Measurements from ENCODE around the gene EEFSEC. TPM values are rescaled to one million over a fixed set of nuclear protein-coding genes. Genes with fewer than 3 reads are reported as not detected.

EEFSEC gene
- total RNA-seq, 6 donors from 2014 or later, result 14.9 to 38.8 (median 17.9) TPM

- no peak for ATAC-seq (ENCODE audit: low FRiP score in 2 of 2)
- Histone ChIP-seq H3K36me3 (peaks cover 0 to 6% (median 0%) of the 10 kb centered on the region in 4 donors), H3K27ac (no peak overlapping the region), H3K9me3 (no peaks in the 10 kb centered on the region), H3K27me3 (no peaks in the 10 kb centered on the region), H3K4me1 (peaks cover 10 to 28% (median 14%) of the 10 kb centered on the region in 4 donors), H3K4me3 (no peak overlapping the region)
- DNase-seq, result no peak
- WGBS, 2 donors, result 88 to 100% methylated on average over 1 of the region's 3 CpGs
- TF ChIP-seq POLR2AphosphoS5 (IDR thresholded peaks at IDR 0.05), result no peak
- no peak for TF ChIP-seq EP300 (IDR thresholded peaks at IDR 0.05)
- TF ChIP-seq, protein P1, sequence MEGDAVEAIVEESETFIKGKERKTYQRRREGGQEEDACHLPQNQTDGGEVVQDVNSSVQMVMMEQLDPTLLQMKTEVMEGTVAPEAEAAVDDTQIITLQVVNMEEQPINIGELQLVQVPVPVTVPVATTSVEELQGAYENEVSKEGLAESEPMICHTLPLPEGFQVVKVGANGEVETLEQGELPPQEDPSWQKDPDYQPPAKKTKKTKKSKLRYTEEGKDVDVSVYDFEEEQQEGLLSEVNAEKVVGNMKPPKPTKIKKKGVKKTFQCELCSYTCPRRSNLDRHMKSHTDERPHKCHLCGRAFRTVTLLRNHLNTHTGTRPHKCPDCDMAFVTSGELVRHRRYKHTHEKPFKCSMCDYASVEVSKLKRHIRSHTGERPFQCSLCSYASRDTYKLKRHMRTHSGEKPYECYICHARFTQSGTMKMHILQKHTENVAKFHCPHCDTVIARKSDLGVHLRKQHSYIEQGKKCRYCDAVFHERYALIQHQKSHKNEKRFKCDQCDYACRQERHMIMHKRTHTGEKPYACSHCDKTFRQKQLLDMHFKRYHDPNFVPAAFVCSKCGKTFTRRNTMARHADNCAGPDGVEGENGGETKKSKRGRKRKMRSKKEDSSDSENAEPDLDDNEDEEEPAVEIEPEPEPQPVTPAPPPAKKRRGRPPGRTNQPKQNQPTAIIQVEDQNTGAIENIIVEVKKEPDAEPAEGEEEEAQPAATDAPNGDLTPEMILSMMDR (IDR thresholded peaks at IDR 0.05), result no peak
- no peak for TF ChIP-seq POLR2A (IDR thresholded peaks at IDR 0.05)
These were observed 126.3 kb downstream of the EEFSEC start for GRCh38 chr3:128279601-128279880.

- Histone ChIP-seq H3K27ac (no peak overlapping the region), H3K4me3 (no peak overlapping the region), H3K36me3 (peaks cover 0 to 6% (median 0%) of the 10 kb centered on the region in 4 donors), H3K27me3 (no peaks in the 10 kb centered on the region), H3K4me1 (peaks cover 10 to 28% (median 14%) of the 10 kb centered on the region in 4 donors), H3K9me3 (no peaks in the 10 kb centered on the region)
- 86 to 90% methylated on average over 8 of the region's 8 CpGs for WGBS, 2 donors
- ATAC-seq (ENCODE audit: low FRiP score in 2 of 2) (no peak), DNase-seq (no peak)
- TF ChIP-seq POLR2AphosphoS5 (IDR thresholded peaks at IDR 0.05), result no peak
- TF ChIP-seq POLR2A (IDR thresholded peaks at IDR 0.05), result no peak
- no peak for TF ChIP-seq EP300 (IDR thresholded peaks at IDR 0.05)
- TF ChIP-seq, protein P1 (IDR thresholded peaks at IDR 0.05), result no peak
These were observed 127.3 kb downstream of the EEFSEC start for GRCh38 chr3:128280481-128281052.

DNA sequence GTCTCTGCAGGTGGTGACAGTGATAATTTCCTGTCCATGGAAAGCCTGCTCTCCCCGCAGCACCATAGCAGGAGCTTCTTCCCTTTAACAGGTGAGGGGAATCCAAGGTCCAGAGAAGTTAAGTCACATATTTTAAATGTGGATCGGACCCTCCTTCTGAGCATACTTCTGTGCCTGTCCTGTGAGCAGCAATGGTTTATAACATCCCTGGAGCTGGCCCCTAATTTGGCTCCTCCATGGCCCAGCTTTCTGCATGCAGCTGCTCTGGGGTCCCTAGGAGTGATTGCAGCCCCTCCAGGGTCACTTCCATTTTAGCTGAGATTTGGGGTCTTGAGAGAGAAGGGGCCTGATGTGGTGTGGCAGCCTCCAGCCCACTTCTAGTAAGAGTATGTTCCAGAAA, 127.8 kb downstream of the EEFSEC start:
- no peaks in the 10 kb centered on the region for H3K9me3 ChIP-seq
- peaks cover 0 to 6% (median 0%) of the 10 kb centered on the region in 4 donors for H3K36me3 ChIP-seq
- TF ChIP-seq EP300 (IDR thresholded peaks at IDR 0.05), result no peak
- TF ChIP-seq POLR2AphosphoS5 (IDR thresholded peaks at IDR 0.05), result no peak
- TF ChIP-seq POLR2A (IDR thresholded peaks at IDR 0.05), result no peak
- TF ChIP-seq, protein P1 (IDR thresholded peaks at IDR 0.05), result no peak
- ATAC-seq (ENCODE audit: low FRiP score in 2 of 2) (no peak), DNase-seq (no peak)
- H3K27me3 ChIP-seq, result no peaks in the 10 kb centered on the region
- H3K27ac ChIP-seq, result no peak overlapping the region
- H3K4me3 ChIP-seq, result no peak overlapping the region
- H3K4me1 ChIP-seq, result peaks cover 10 to 28% (median 14%) of the 10 kb centered on the region in 4 donors
- 0 to 50% methylated on average over 1 to 2 of the region's 2 CpGs for WGBS, 2 donors

DNA sequence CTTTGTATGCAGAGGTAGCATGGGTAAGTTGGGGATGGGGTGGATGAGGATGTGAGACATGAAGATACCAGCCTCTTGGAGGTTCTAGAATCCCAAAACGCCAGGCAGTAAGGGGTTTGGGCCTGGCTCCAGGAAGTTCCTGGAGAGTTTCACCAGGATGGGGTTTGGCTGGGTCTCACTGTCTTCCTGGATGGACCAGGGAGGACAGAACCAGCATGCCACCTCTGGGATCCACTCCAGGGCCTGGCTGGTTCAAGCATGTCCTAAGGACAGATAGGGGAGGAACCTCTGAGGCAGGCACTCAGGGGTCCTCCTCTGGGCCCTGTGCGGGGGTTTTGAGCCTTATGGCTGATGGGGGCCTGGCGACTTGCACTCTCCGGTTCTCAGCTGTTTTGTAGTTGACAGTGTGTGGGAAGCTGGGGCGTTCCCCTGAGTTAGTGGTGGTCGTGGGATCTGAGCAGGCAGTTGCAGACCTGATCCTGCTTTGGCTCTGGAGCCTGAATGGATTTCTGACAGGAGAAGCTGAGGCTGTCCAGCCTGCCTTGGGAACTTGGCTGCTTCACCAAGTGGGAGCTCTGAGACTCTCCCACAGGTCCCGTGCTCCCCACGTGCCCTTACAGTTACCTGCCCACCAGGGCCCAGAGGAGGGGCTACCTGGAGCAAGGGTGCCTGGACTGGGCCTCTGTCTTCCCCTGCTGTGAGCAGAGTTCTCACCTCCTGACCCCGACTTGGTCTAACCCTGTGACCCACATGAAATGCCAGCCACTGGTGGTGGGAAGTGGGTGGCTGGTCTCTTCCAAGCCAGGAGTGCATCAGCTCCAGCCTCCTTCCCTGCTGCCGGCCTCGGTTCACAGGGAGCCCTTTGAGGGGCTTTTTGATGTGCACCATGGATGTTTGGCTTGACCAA, 128.4 kb downstream of the EEFSEC start:
- H3K4me1 ChIP-seq, result peaks cover 8 to 25% (median 12%) of the 10 kb centered on the region in 4 donors
- H3K36me3 ChIP-seq, result peaks cover 0 to 6% (median 0%) of the 10 kb centered on the region in 4 donors
- ATAC-seq (ENCODE audit: low FRiP score in 2 of 2), result no peak
- no peak overlapping the region for H3K27ac ChIP-seq
- H3K9me3 ChIP-seq, result no peaks in the 10 kb centered on the region
- H3K4me3 ChIP-seq, result no peak overlapping the region
- no peaks in the 10 kb centered on the region for H3K27me3 ChIP-seq
- no peak for DNase-seq
- 89 to 90% methylated on average over 6 to 11 of the region's 11 CpGs for WGBS, 2 donors
- TF ChIP-seq POLR2AphosphoS5 (IDR thresholded peaks at IDR 0.05) (no peak), POLR2A (IDR thresholded peaks at IDR 0.05) (no peak), EP300 (IDR thresholded peaks at IDR 0.05) (no peak)
- TF ChIP-seq, protein P1 (IDR thresholded peaks at IDR 0.05), result no peak
